Neuronal stem cell (in vitro differentiated cells): ENCODE results near the gene UNC93A.
A peak's percentile ranks its signal among the peaks of the same experiment; 100 is the strongest.
"Not testable (repeated sequence)": the region's sequence is repeated elsewhere in the genome, so short reads cannot be mapped to it uniquely, and the experiment has no call there.

Experiments used
- DNase-seq: peaks from one replicate; pipeline ENCODE4 v3.0.0-alpha.2; 2013; ENCODE audit warnings: low spot score
- H2AFZ ChIP-seq: one replicate; pipeline ENCODE4 v1.6.1; 2013; ENCODE audit warnings: mild to moderate bottlenecking, low read length, inconsistent platforms
- H2AK5ac ChIP-seq: 2 replicates; pipeline ENCODE4 v1.6.1; 2013; ENCODE audit warnings: low read depth, mild to moderate bottlenecking, inconsistent platforms, low read length, moderate library complexity, mixed read lengths
- H2BK120ac ChIP-seq: 2 replicates; pipeline ENCODE4 v1.6.1; 2013; ENCODE audit warnings: low read depth, mild to moderate bottlenecking, inconsistent platforms, low read length, moderate library complexity, mixed read lengths
- H2BK12ac ChIP-seq: one replicate; pipeline ENCODE4 v1.6.1; 2013; ENCODE audit warnings: low read length, inconsistent platforms
- H2BK15ac ChIP-seq: 2 replicates; pipeline ENCODE4 v1.6.1; 2013; ENCODE audit warnings: mild to moderate bottlenecking, low read length, inconsistent platforms, mixed read lengths
- H2BK5ac ChIP-seq: one replicate; pipeline ENCODE4 v1.6.1; 2013; ENCODE audit warnings: inconsistent platforms, mild to moderate bottlenecking, low read length, moderate library complexity
- H3K14ac ChIP-seq: one replicate; pipeline ENCODE4 v1.6.1; 2013; ENCODE audit warnings: low read length, inconsistent platforms
- H3K18ac ChIP-seq: 2 replicates; pipeline ENCODE4 v1.6.1; 2013; ENCODE audit warnings: low read length, inconsistent platforms
- H3K23ac ChIP-seq: 2 replicates; pipeline ENCODE4 v1.6.1; 2013; ENCODE audit warnings: low read depth, mild to moderate bottlenecking, mixed read lengths, low read length, inconsistent platforms; ENCODE audit not compliant: poor library complexity
- H3K27ac ChIP-seq: replicated peaks from 3 replicates; pipeline ENCODE4 v1.5.1; 2013; ENCODE audit warnings: low read length, inconsistent platforms
- H3K27me3 ChIP-seq, 3 experiments: 2 replicates each; pipeline ENCODE4 v1.6.1; 2013; ENCODE audit warnings: low read length in 3 of 3, mild to moderate bottlenecking in 2 of 3, inconsistent platforms in 1 of 3, low read depth in 1 of 3, mixed read lengths in 1 of 3, moderate library complexity in 1 of 3; ENCODE audit not compliant: control insufficient read depth in 3 of 3, insufficient read depth in 3 of 3
- H3K36me3 ChIP-seq, 2 donors: replicated peaks in 1 of 2; 2 replicates each; pipeline ENCODE4 v1.6.1; 2013; ENCODE audit warnings: low read length in 2 of 2; ENCODE audit not compliant: control insufficient read depth in 2 of 2, insufficient read depth in 2 of 2
- H3K4ac ChIP-seq: 2 replicates; pipeline ENCODE4 v1.6.1; 2013; ENCODE audit warnings: inconsistent platforms, mild to moderate bottlenecking, low read length, moderate library complexity
- H3K4me1 ChIP-seq, 2 donors: 1 replicate in 1 of 2; 2 replicates in 1 of 2; pipeline ENCODE4 v1.6.1; 2013; ENCODE audit warnings: low read length in 2 of 2, low read depth in 1 of 2; ENCODE audit not compliant: control insufficient read depth in 2 of 2, insufficient read depth in 1 of 2
- H3K4me2 ChIP-seq: one replicate; pipeline ENCODE4 v1.6.1; 2013; ENCODE audit warnings: mild to moderate bottlenecking, low read length, inconsistent platforms; ENCODE audit not compliant: insufficient read depth, poor library complexity, severe bottlenecking
- H3K4me3 ChIP-seq, 2 donors: 2 replicates each; pipeline ENCODE4 v1.5.1; 2013; ENCODE audit warnings: low read length in 2 of 2, mild to moderate bottlenecking in 2 of 2, inconsistent platforms in 1 of 2, moderate library complexity in 1 of 2
- H3K79me1 ChIP-seq: one replicate; pipeline ENCODE4 v1.6.1; 2013; ENCODE audit warnings: low read depth, mild to moderate bottlenecking, inconsistent platforms, low read length, moderate library complexity
- H3K9ac ChIP-seq: one replicate; pipeline ENCODE4 v1.6.1; 2013; ENCODE audit warnings: mild to moderate bottlenecking, low read depth, low read length, inconsistent platforms; ENCODE audit not compliant: poor library complexity
- H3K9me3 ChIP-seq, 2 donors: replicated peaks in 1 of 2; 2 replicates each; pipeline versions ENCODE3 to v1.6.1; 2013; ENCODE audit warnings: low read length in 2 of 2, mild to moderate bottlenecking in 2 of 2, inconsistent platforms in 1 of 2, low read depth in 1 of 2, mixed read lengths in 1 of 2, moderate library complexity in 1 of 2; ENCODE audit not compliant: control insufficient read depth in 2 of 2, insufficient read depth in 1 of 2
- H4K8ac ChIP-seq: one replicate; pipeline ENCODE4 v1.6.1; 2013; ENCODE audit warnings: low read depth, mild to moderate bottlenecking, inconsistent platforms, low read length, moderate library complexity
- H4K91ac ChIP-seq: one replicate; pipeline ENCODE4 v1.6.1; 2013; ENCODE audit warnings: low read length, low read depth, mild to moderate bottlenecking, inconsistent platforms; ENCODE audit not compliant: poor library complexity
- WGBS, 2 donors: extraction: QIAGEN DNeasy Blood & Tissue Kit; methylation state at CpG; one replicate each; pipeline ENCODE4 v1.1.7; 2013; ENCODE audit warnings: missing lambda C conversion rate in 2 of 2, mixed read lengths in 1 of 2; ENCODE audit not compliant: insufficient read length in 2 of 2, insufficient replicate concordance in 1 of 2; ENCODE audit errors: extremely low coverage in 2 of 2; 5-methylcytosine and 5-hydroxymethylcytosine counted together

The UNC93A gene

DNA sequence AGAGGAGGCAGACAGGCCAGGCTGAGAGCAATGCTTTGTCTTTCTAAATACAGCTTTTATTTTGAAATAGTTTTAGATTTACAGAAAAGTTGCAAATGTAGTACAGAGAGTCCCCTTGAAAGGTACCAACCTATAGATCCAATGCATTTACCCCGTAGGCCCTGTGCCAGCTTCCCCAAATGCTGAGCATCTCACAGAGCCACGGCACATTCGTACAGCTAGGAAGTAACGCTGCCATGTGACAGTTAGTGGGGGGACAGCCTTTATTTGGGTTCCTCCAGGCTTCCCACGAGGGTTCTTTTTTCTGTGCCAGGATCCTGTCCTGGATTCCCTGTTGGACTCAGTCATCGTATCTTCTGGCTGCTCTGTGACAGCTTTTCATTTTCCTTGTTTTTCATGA is 20.6 kb downstream of the UNC93A start:
- H3K4me1 ChIP-seq, H3K36me3 ChIP-seq, H4K8ac ChIP-seq, H4K91ac ChIP-seq, H2BK120ac ChIP-seq, H2BK5ac ChIP-seq, H2BK15ac ChIP-seq, H3K27ac ChIP-seq, H3K18ac ChIP-seq, H2AK5ac ChIP-seq, H3K79me1 ChIP-seq, H3K27me3 ChIP-seq, H3K14ac ChIP-seq, H3K9me3 ChIP-seq, H2AFZ ChIP-seq, H3K9ac ChIP-seq, H3K4me3 ChIP-seq, H3K4ac ChIP-seq, H3K4me2 ChIP-seq, H2BK12ac ChIP-seq, DNase-seq, H3K23ac ChIP-seq: not testable (repeated sequence)
- no CpG with 5 or more reads among the region's 6 CpGs for WGBS, 2 donors

DNA sequence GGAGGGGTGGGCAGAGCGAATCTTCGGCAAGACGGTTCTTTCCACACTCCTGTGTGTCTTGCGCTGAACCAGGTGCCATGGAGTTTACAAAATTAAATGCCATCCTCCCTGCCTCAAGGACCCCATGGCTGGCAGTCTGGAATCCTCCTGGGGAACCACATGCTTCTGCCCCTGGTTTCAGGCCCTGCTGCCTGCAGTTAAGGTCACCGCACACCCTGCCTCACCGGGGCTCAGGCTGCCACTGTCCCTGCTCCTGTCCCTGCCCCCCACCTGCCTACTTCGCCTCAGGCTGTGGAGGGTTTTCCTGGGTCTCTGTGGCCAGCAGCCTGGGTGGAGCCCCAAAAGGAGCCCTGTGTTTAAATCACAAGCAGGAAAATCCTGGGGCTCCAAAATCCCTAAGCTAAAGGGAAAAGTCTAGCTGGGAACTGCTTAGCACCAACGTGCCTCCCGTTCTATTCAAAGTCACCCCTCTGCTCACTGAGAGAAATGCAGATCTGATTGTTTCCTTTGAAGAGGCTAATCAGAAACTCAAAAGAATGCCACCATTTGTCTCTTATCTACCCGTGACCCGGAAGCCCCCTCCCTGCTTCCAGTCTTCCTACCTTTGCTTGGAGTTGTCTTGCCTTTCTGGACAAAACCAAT is 23.2 kb downstream of the UNC93A start:
- no CpG with 5 or more reads among the region's 11 CpGs for WGBS, 2 donors
- Histone ChIP-seq H3K4me2 (no peak overlapping the region), H4K8ac (no peak overlapping the region), H4K91ac (no peak overlapping the region), H3K9me3 (no peaks in the 10 kb centered on the region), H3K23ac (peak overlapping the region; percentile 51), H3K27me3 (peaks cover 0 to 8% (median 0%) of the 10 kb centered on the region in 3 experiments), H2BK5ac (peak overlapping the region; percentile 96), H2AFZ (no peak overlapping the region), H3K4me1 (peaks cover 0 to 13% of the 10 kb centered on the region in 2 donors), H3K27ac (no peak overlapping the region), H3K4me3 (no peak overlapping the region), H2BK12ac (no peak overlapping the region), H3K9ac (no peak overlapping the region), H2AK5ac (peak overlapping the region; percentile 76), H3K36me3 (no peaks in the 10 kb centered on the region), H3K14ac (peak overlapping the region; percentile 78), H3K4ac (no peak overlapping the region), H3K18ac (peak overlapping the region; percentile 91), H2BK120ac (peak overlapping the region; percentile 69), H3K79me1 (no peaks in the 10 kb centered on the region), H2BK15ac (peak overlapping the region; percentile 96)
- DNase-seq = no peak

DNA sequence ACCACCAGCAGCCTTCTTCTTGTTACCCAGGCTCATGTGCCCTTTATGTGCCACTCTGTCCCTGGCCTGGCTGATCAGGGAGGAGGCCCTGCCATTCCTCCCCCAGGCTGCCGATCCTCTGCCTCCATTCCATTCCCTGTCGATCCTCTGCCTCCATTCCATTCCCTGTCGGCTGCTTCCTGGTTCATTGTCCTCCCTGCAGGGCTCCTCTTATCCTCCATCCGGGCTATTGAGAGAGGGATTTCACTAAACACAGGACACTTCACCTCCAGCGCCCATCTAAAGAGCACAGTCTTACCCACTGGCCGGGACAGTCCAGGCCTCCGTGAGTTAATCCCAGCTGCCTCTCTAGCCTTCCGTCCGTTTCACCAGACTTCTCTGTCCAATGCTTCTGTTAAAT is 26.1 kb downstream of the UNC93A start:
- Histone ChIP-seq H2AFZ (peak overlapping the region; percentile 76), H2BK12ac (no peak overlapping the region), H3K27ac (no peak overlapping the region), H3K4me3 (no peak overlapping the region), H4K8ac (no peak overlapping the region), H3K4me1 (peaks cover 0 to 13% of the 10 kb centered on the region in 2 donors), H3K9me3 (no peaks in the 10 kb centered on the region), H3K27me3 (peaks cover 0 to 8% (median 0%) of the 10 kb centered on the region in 3 experiments), H3K4ac (no peak overlapping the region), H3K9ac (no peak overlapping the region), H2AK5ac (no peak overlapping the region), H3K4me2 (no peak overlapping the region), H4K91ac (no peak overlapping the region), H2BK5ac (no peak overlapping the region), H2BK15ac (no peak overlapping the region), H3K18ac (peak overlapping the region; percentile 76), H3K14ac (no peak overlapping the region), H3K79me1 (no peaks in the 10 kb centered on the region), H2BK120ac (no peak overlapping the region), H3K23ac (no peak overlapping the region), H3K36me3 (no peaks in the 10 kb centered on the region)
- DNase-seq = no peak
- WGBS, 2 donors = no CpG with 5 or more reads among the region's 9 CpGs

DNA sequence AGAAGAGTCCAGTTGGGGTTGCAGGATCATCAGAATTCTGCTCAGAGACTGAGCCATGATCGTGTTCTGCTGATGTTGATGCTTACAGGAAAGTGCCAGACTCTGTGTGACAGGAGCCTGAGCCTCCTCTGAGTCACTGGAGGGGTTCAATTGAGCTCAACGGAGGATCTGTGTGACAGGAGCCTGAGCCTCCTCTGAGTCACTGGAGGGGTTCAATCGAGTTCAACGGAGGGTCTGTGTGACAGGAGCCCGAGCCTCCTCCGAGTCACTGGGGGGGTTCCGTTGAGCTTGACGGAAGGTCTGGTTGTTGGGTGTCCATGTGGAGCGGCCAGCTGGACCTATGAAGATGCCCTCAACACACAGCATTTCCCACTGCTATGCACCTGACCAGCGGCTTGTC is 27.2 kb downstream of the UNC93A start:
- not testable (repeated sequence) for H3K4me2 ChIP-seq, H4K8ac ChIP-seq, H2BK12ac ChIP-seq, H3K9me3 ChIP-seq, H4K91ac ChIP-seq, H3K23ac ChIP-seq, H3K4me3 ChIP-seq, H2BK120ac ChIP-seq, H2BK5ac ChIP-seq, H3K79me1 ChIP-seq, H2AFZ ChIP-seq, H3K18ac ChIP-seq, H3K27ac ChIP-seq, H3K14ac ChIP-seq, DNase-seq, H3K36me3 ChIP-seq, H2BK15ac ChIP-seq, H3K9ac ChIP-seq, H3K27me3 ChIP-seq, H3K4ac ChIP-seq, H2AK5ac ChIP-seq
- peaks cover 0 to 13% of the 10 kb centered on the region in 2 donors for H3K4me1 ChIP-seq
- no CpG with 5 or more reads among the region's 10 CpGs for WGBS, 2 donors
